Endothelial cell of umbilical vein (primary cell): ENCODE data around the gene F2RL3. TPM values are rescaled to one million over a fixed set of nuclear protein-coding genes. Genes with fewer than 3 reads are reported as not detected.

Experiments
- BruUV-seq: library from RNA; stranded (reverse); fragments of 400-500 nt; replicated peaks from 2 replicates; lab custom pipeline; 2021; lab: Mats Ljungman, UMichigan
- CTCF ChIA-PET: fragments of 300-600, 350-600 bp; sonication (Branson Sonifier 250); formaldehyde crosslinking; loops from one replicate; lab custom pipeline; 2021; ENCODE audit warnings: antibody characterized with exemption, inconsistent platforms; lab: Charles Lee
- POLR2A ChIA-PET: fragments of 300-600, 350-600 bp; sonication (Branson Sonifier 250); formaldehyde crosslinking; loops from one replicate; lab custom pipeline; 2021; ENCODE audit warnings: antibody characterized with exemption, inconsistent platforms; lab: Charles Lee
- DNase-seq: peaks from one replicate; pipeline ENCODE4 v3.0.0-alpha.2; 2011; ENCODE audit warnings: low read depth, low spot score
- FAIRE-seq: peaks from 2 replicates; lab custom pipeline; 2011; peaks lifted over from hg19 to GRCh38; lab: Jason Lieb, UNC
- H2AFZ ChIP-seq: 2 replicates; pipeline ENCODE4 v1.6.0; 2012; ENCODE audit warnings: low read depth, low read length, control low read depth, inconsistent platforms
- H3K27ac ChIP-seq: 2 replicates; pipeline ENCODE4 v1.5.1; 2011; ENCODE audit warnings: low read depth, mild to moderate bottlenecking, control low read depth, low read length, moderate library complexity; ENCODE audit not compliant: insufficient read depth
- H3K27me3 ChIP-seq, 2 experiments: 2 replicates each; pipeline versions ENCODE4 v1.6.0 to v1.6.1; 2011; ENCODE audit warnings: low read length in 2 of 2, mixed read lengths in 1 of 2; ENCODE audit not compliant: control insufficient read depth in 2 of 2, insufficient read depth in 2 of 2
- H3K36me3 ChIP-seq, 2 experiments: 2 replicates in 1 of 2; 3 replicates in 1 of 2; pipeline ENCODE4 v1.5.1; 2011; ENCODE audit warnings: low read length in 2 of 2, mild to moderate bottlenecking in 1 of 2, moderate library complexity in 1 of 2; ENCODE audit not compliant: control insufficient read depth in 2 of 2, insufficient read depth in 2 of 2; ENCODE audit errors: extremely low read depth in 1 of 2
- H3K4me1 ChIP-seq: 3 replicates; pipeline ENCODE4 v1.5.1; 2011; ENCODE audit warnings: mild to moderate bottlenecking, low read length; ENCODE audit not compliant: control insufficient read depth, insufficient read depth; ENCODE audit errors: extremely low read depth
- H3K4me2 ChIP-seq: 2 replicates; pipeline ENCODE4 v1.6.1; 2011; ENCODE audit warnings: low read length, control low read depth, mixed read lengths; ENCODE audit not compliant: insufficient read depth
- H3K4me3 ChIP-seq, 3 experiments: fragments of 200-600 bp in 1 of 3; sonication (generic), shearing (Covaris generic) in 1 of 3; replicated peaks in 1 of 3; 2 replicates each; pipeline ENCODE4 v1.5.1; 2011 to 2016; ENCODE audit warnings: control low read depth in 3 of 3, low read length in 3 of 3, mild to moderate bottlenecking in 2 of 3, inconsistent platforms in 1 of 3, low read depth in 1 of 3, moderate library complexity in 1 of 3; ENCODE audit not compliant: insufficient read depth in 1 of 3
- H3K79me2 ChIP-seq: 2 replicates; pipeline ENCODE4 v1.6.0; 2012; ENCODE audit warnings: low read length, inconsistent platforms; ENCODE audit not compliant: control insufficient read depth, insufficient read depth
- H3K9ac ChIP-seq: replicated peaks from 2 replicates; pipeline ENCODE3; 2011; ENCODE audit warnings: low read length, control low read depth; ENCODE audit not compliant: insufficient read depth; ENCODE audit errors: extremely low read depth
- H3K9me1 ChIP-seq: replicated peaks from 3 replicates; pipeline ENCODE4 v1.6.0; 2011; ENCODE audit warnings: mild to moderate bottlenecking, low read length; ENCODE audit not compliant: control insufficient read depth, insufficient read depth; ENCODE audit errors: extremely low read depth
- H3K9me3 ChIP-seq: replicated peaks from 2 replicates; pipeline ENCODE4 v1.5.1; 2012; ENCODE audit warnings: low read length, inconsistent platforms; ENCODE audit not compliant: control insufficient read depth, insufficient read depth
- H4K20me1 ChIP-seq: replicated peaks from 2 replicates; pipeline ENCODE3; 2011; ENCODE audit warnings: mild to moderate bottlenecking, low read length; ENCODE audit not compliant: control insufficient read depth, insufficient read depth; ENCODE audit errors: extremely low read depth
- EZH2 ChIP-seq: IDR thresholded peaks from 2 replicates; pipeline ENCODE4 v1.6.1; 2012; ENCODE audit warnings: borderline replicate concordance, low read depth, mild to moderate bottlenecking, moderate library complexity, low read length, inconsistent platforms; ENCODE audit not compliant: severe bottlenecking
- FOS ChIP-seq: IDR thresholded peaks from 2 replicates; pipeline ENCODE4 v1.6.1; 2011; ENCODE audit warnings: mild to moderate bottlenecking, low read length, moderate library complexity, borderline replicate concordance; ENCODE audit not compliant: insufficient read depth
- GATA2 ChIP-seq: IDR thresholded peaks from 2 replicates; pipeline ENCODE4 v1.7.0; 2011; ENCODE audit warnings: low read depth, mild to moderate bottlenecking, moderate library complexity, mixed read lengths, low read length; ENCODE audit not compliant: insufficient read length, insufficient read depth
- JUN ChIP-seq: IDR thresholded peaks from 2 replicates; pipeline ENCODE4 v1.6.1; 2011; ENCODE audit warnings: borderline replicate concordance, low read depth; ENCODE audit not compliant: insufficient read length, insufficient read depth
- MYC ChIP-seq: IDR thresholded peaks from one replicate; pipeline ENCODE4 v1.6.1; 2011; ENCODE audit warnings: mild to moderate bottlenecking, low read depth, low read length
- POLR2A ChIP-seq: IDR thresholded peaks from 2 replicates; pipeline ENCODE4 v1.6.1; 2012; ENCODE audit warnings: low read depth, mild to moderate bottlenecking, control low read depth, low read length
- POLR2AphosphoS5 ChIP-seq: IDR thresholded peaks from 2 replicates; pipeline ENCODE4 v1.6.1; 2012; ENCODE audit warnings: low read depth, mild to moderate bottlenecking, control low read depth, low read length, moderate library complexity; ENCODE audit not compliant: insufficient read depth
- dilution Hi-C: fragments of 300-500 bp; cut with MboI; formaldehyde crosslinking; loops from one replicate; pipeline ENCODE4 v1.15.0; 2019; ENCODE audit warnings: low sequenced_read_pairs; ENCODE audit not compliant: extremely low pct_ligation_motif_present
- intact Hi-C: fragments of 100-400 bp; cut with micrococcal nuclease; formaldehyde crosslinking; loops from one replicate; pipeline ENCODE4 v1.10.0; 2022
- polyA plus RNA-seq, 4 experiments: library from polyadenylated mRNA; depleted of rRNA in 3 of 4; stranded (reverse) in 3 of 4; unstranded in 1 of 4; fragments of >200 nt; gene quantifications; 2 replicates each; pipeline versions ENCODE4 v1.2.1 to v1.2.3, GENCODE V29; 2011 to 2012; ENCODE audit warnings: missing spikeins in 1 of 4
- total RNA-seq: library from RNA; stranded (reverse); gene quantifications from 2 replicates; pipeline ENCODE4 v1.2.3, GENCODE V29; 2021
- TF ChIP-seq, protein P1 (sequence below), 2 donors: IDR thresholded peaks; 1 replicate in 1 of 2; 2 replicates in 1 of 2; pipeline ENCODE4 v1.5.1; 2011; ENCODE audit warnings: low read length in 2 of 2, mild to moderate bottlenecking in 2 of 2, moderate library complexity in 2 of 2, control low read depth in 1 of 2, inconsistent platforms in 1 of 2, low read depth in 1 of 2; ENCODE audit not compliant: insufficient read depth in 1 of 2; ENCODE audit errors: extremely low read depth in 1 of 2
- TF ChIP-seq, protein P2 (sequence below): IDR thresholded peaks from 2 replicates; pipeline ENCODE4 v1.6.1; 2011; ENCODE audit not compliant: insufficient read depth, insufficient read length

F2RL3 gene
- total and polyA plus RNA-seq, 2 donors (not counting 3 experiments of a cell fraction or from before 2014, with no cell fraction given) = 1.2 to 1.7 TPM

DNA sequence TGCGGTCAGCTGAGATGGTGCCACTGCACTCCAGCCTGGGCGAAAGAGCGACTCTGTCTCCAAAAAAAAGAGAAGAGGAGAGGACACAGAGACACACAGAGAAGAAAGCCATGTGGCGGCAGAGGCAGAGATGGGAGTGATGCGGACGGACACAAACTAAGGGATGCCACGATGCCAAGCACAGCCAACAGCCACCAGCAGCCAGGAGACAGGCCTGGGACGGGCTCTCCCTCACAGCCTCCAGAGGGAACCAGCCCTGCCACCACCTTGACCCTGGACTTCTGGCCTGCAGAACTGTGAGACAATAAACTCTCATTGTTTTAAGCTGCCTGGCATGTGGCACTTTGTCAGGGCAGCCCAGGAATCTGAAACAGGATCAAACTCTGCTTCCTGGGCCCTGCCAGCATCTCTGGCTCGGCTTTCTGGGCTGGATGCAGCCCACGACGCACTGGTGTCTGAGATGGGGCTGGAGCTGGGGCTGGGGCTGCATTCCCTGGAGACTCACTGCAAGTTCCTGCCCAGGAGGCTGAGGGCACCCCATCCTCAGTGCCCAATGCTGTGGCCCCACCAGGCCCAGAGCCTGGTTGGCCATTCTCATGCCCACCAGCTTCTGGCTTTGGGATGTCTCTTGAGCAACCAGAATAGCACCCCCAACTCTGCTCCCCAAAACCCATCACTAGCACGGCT lies 3.0 kb downstream of the F2RL3 start:
- Histone ChIP-seq H3K27ac (no peak overlapping the region), H3K4me2 (no peak overlapping the region), H3K4me1 (peaks cover 14% of the 10 kb centered on the region), H3K9me3 (no peaks in the 10 kb centered on the region), H3K4me3 (no peak overlapping the region), H3K27me3 (no peaks in the 10 kb centered on the region), H3K9me1 (no peaks in the 10 kb centered on the region), H3K9ac (no peak overlapping the region), H3K79me2 (no peaks in the 10 kb centered on the region), H3K36me3 (no peaks in the 10 kb centered on the region), H4K20me1 (no peaks in the 10 kb centered on the region), H2AFZ (no peak overlapping the region)
- DNase-seq (no peak), FAIRE-seq (no peak)
- intact Hi-C loops (no loop called here), dilution Hi-C loops (no loop called here)
- BruUV-seq = no TSS peak
- CTCF ChIA-PET = no interaction called here
- POLR2A ChIA-PET = no interaction called here
- TF ChIP-seq GATA2 (no peak), JUN (no peak), MYC (no peak), POLR2AphosphoS5 (no peak), FOS (no peak), EZH2 (no peak), POLR2A (no peak)
- TF ChIP-seq, protein P1, sequence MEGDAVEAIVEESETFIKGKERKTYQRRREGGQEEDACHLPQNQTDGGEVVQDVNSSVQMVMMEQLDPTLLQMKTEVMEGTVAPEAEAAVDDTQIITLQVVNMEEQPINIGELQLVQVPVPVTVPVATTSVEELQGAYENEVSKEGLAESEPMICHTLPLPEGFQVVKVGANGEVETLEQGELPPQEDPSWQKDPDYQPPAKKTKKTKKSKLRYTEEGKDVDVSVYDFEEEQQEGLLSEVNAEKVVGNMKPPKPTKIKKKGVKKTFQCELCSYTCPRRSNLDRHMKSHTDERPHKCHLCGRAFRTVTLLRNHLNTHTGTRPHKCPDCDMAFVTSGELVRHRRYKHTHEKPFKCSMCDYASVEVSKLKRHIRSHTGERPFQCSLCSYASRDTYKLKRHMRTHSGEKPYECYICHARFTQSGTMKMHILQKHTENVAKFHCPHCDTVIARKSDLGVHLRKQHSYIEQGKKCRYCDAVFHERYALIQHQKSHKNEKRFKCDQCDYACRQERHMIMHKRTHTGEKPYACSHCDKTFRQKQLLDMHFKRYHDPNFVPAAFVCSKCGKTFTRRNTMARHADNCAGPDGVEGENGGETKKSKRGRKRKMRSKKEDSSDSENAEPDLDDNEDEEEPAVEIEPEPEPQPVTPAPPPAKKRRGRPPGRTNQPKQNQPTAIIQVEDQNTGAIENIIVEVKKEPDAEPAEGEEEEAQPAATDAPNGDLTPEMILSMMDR (IDR thresholded peaks at IDR 0.05; ENCODE audit: extremely low read depth in 1 of 2, insufficient read depth in 1 of 2, low read depth in 1 of 2, low read length in 2 of 2) = no peak
- TF ChIP-seq, protein P2, sequence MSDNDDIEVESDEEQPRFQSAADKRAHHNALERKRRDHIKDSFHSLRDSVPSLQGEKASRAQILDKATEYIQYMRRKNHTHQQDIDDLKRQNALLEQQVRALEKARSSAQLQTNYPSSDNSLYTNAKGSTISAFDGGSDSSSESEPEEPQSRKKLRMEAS = no peak
